PC-9 (cell line): ENCODE data around the gene TTC27. TPM values are rescaled to one million over a fixed set of nuclear protein-coding genes. Genes with fewer than 3 reads are reported as not detected.

Experiments
- BruUV-seq: library from RNA; stranded (reverse); fragments of 400-500 nt; replicated peaks from 2 replicates; lab custom pipeline; 2021; lab: Mats Ljungman, UMichigan
- CTCF ChIA-PET: fragments of 300-600 bp; sonication (Branson Sonifier 250); formaldehyde crosslinking; loops from one replicate; lab custom pipeline; 2022; ENCODE audit warnings: antibody characterized with exemption; lab: Charles Lee
- POLR2A ChIA-PET: fragments of 300-600 bp; sonication (Branson Sonifier 250); formaldehyde crosslinking; loops from one replicate; lab custom pipeline; 2022; ENCODE audit warnings: antibody characterized with exemption; ENCODE audit not compliant: unreplicated experiment; lab: Charles Lee
- DNase-seq, 2 experiments: peaks; one replicate each; pipeline versions ENCODE4 v3.0.0 to v3.0.0-alpha.2; 2015 to 2022; ENCODE audit warnings: mixed read lengths in 1 of 2
- H2AFZ ChIP-seq: fragments of 200-600 bp; sonication (generic); 2 replicates; pipeline ENCODE4 v1.8.1; 2017; ENCODE audit warnings: antibody characterized with exemption
- H3F3A ChIP-seq: fragments of 200-600 bp; sonication (generic); 2 replicates; pipeline ENCODE4 v1.8.1; 2017; ENCODE audit warnings: antibody characterized with exemption, mild to moderate bottlenecking, low read depth; ENCODE audit not compliant: insufficient read depth
- H3K27ac ChIP-seq: fragments of 200-600 bp; sonication (generic); 2 replicates; pipeline ENCODE4 v1.6.1; 2016; ENCODE audit warnings: mixed run types
- H3K27me3 ChIP-seq: fragments of 200-600 bp; sonication (generic); 2 replicates; pipeline ENCODE4 v1.6.1; 2016; ENCODE audit warnings: low read depth, mixed run types; ENCODE audit not compliant: insufficient read depth
- H3K36me3 ChIP-seq: fragments of 200-600 bp; sonication (generic); 2 replicates; pipeline ENCODE4 v1.6.1; 2016; ENCODE audit warnings: low read depth, mixed run types
- H3K4me1 ChIP-seq: fragments of 200-600 bp; sonication (generic); replicated peaks from 2 replicates; pipeline ENCODE4 v1.6.1; 2016; ENCODE audit warnings: mixed run types; ENCODE audit not compliant: insufficient read depth
- H3K4me2 ChIP-seq: fragments of 200-600 bp; sonication (generic); 2 replicates; pipeline ENCODE4 v1.6.1; 2017; ENCODE audit warnings: mixed run types
- H3K4me3 ChIP-seq: fragments of 200-600 bp; sonication (generic); 2 replicates; pipeline ENCODE4 v1.6.1; 2016; ENCODE audit warnings: mixed run types
- H3K79me2 ChIP-seq: fragments of 200-600 bp; sonication (generic); 2 replicates; pipeline ENCODE4 v1.6.1; 2017; ENCODE audit warnings: low read depth, mixed run types
- H3K9me2 ChIP-seq: fragments of 200-600 bp; sonication (generic); 2 replicates; pipeline ENCODE4 v1.8.1; 2017; ENCODE audit warnings: mild to moderate bottlenecking; ENCODE audit not compliant: insufficient read depth
- H3K9me3 ChIP-seq: fragments of 200-600 bp; sonication (generic); 2 replicates; pipeline ENCODE4 v1.8.1; 2016; ENCODE audit warnings: low read depth; ENCODE audit not compliant: insufficient read depth
- H4K20me1 ChIP-seq: fragments of 200-600 bp; sonication (generic); 2 replicates; pipeline ENCODE4 v1.8.1; 2017; ENCODE audit not compliant: insufficient read depth
- CTCF ChIP-seq: fragments of 200-600 bp; sonication (generic); conservative IDR thresholded peaks from 2 replicates; pipeline ENCODE4 v1.6.1; 2017; ENCODE audit warnings: mixed run types, antibody characterized with exemption, mild to moderate bottlenecking, moderate library complexity
- EZH2 ChIP-seq: fragments of 200-600 bp; sonication (generic); IDR thresholded peaks from 2 replicates; pipeline ENCODE4 v1.8.0; 2017; ENCODE audit warnings: antibody characterized with exemption, low read depth
- intact Hi-C: fragments of 100-400 bp; cut with micrococcal nuclease; formaldehyde crosslinking; loops from one replicate; pipeline ENCODE4 v1.10.0; 2022; ENCODE audit not compliant: unreplicated experiment
- total RNA-seq: library from RNA; stranded (reverse); gene quantifications from 2 replicates; pipeline ENCODE4 v1.2.3, GENCODE V29; 2021

The TTC27 gene
- total RNA-seq, 1 experiment from 2014 or later: 12.8 TPM

- H3K27me3 ChIP-seq: no peaks in the 10 kb centered on the region
- no peak overlapping the region for H3K27ac ChIP-seq
- no peaks in the 10 kb centered on the region for H3K9me3 ChIP-seq
- H3K36me3 ChIP-seq: no peaks in the 10 kb centered on the region; the same call in 1 of the 2 replicates
- no peak for TF ChIP-seq EZH2
- TF ChIP-seq CTCF: no peak
- H2AFZ ChIP-seq: no peak overlapping the region
- no TSS peak for BruUV-seq
- no peaks in the 10 kb centered on the region for H3K4me1 ChIP-seq
- no peaks in the 10 kb centered on the region for H4K20me1 ChIP-seq
- no peaks in the 10 kb centered on the region for H3K79me2 ChIP-seq
- no peak for DNase-seq
- H3K4me2 ChIP-seq: no peak overlapping the region
- ChIA-PET POLR2A (no interaction called here), CTCF (no interaction called here)
- H3K9me2 ChIP-seq: no peaks in the 10 kb centered on the region
- H3K4me3 ChIP-seq: no peak overlapping the region
- intact Hi-C loops: no loop called here
- peaks cover 5% of the 10 kb centered on the region; the same call in 1 of the 2 replicates for H3F3A ChIP-seq
These were observed 33.3 kb upstream of the TTC27 start for GRCh38 chr2:32594573-32594972.

- POLR2A ChIA-PET: no interaction called here
- Histone ChIP-seq H3K9me2 (no peaks in the 10 kb centered on the region), H3K27me3 (no peaks in the 10 kb centered on the region), H3K4me2 (no peak overlapping the region), H4K20me1 (peaks cover 3% of the 10 kb centered on the region; the same call in 1 of the 2 replicates), H3K9me3 (no peaks in the 10 kb centered on the region), H2AFZ (no peak overlapping the region), H3K79me2 (no peaks in the 10 kb centered on the region), H3K36me3 (0 out of 2 replicates have a peak, but pooled peaks cover 6% of the 10 kb centered on the region), H3K27ac (no peak overlapping the region), H3K4me1 (no peaks in the 10 kb centered on the region), H3F3A (no peaks in the 10 kb centered on the region), H3K4me3 (no peak overlapping the region)
- no TSS peak for BruUV-seq
- TF ChIP-seq EZH2 (no peak), CTCF (no peak)
- intact Hi-C loops: no loop called here
- CTCF ChIA-PET: no interaction called here
- DNase-seq: no peak
These were observed 16.5 kb upstream of the TTC27 start for GRCh38 chr2:32611366-32611765.

- no TSS peak for BruUV-seq
- POLR2A ChIA-PET: no interaction called here
These were observed 16.1 kb upstream of the TTC27 start for GRCh38 chr2:32611771-32612170.

More at GRCh38 chr2:32611771-32612170, 16.1 kb upstream of the TTC27 start:
- H3K4me3 ChIP-seq: no peak overlapping the region
- H3K9me2 ChIP-seq: no peaks in the 10 kb centered on the region
- peaks cover 3% of the 10 kb centered on the region; the same call in 1 of the 2 replicates for H4K20me1 ChIP-seq
- H3K36me3 ChIP-seq: 0 out of 2 replicates have a peak, but pooled peaks cover 6% of the 10 kb centered on the region
- H3K27me3 ChIP-seq: no peaks in the 10 kb centered on the region
- H3K4me1 ChIP-seq: no peaks in the 10 kb centered on the region
- H3K9me3 ChIP-seq: no peaks in the 10 kb centered on the region
- CTCF ChIA-PET: no interaction called here
- H3F3A ChIP-seq: no peaks in the 10 kb centered on the region
- H3K4me2 ChIP-seq: no peak overlapping the region
- H3K27ac ChIP-seq: no peak overlapping the region
- DNase-seq: no peak
- H3K79me2 ChIP-seq: no peaks in the 10 kb centered on the region
- TF ChIP-seq EZH2 (no peak), CTCF (no peak)
- H2AFZ ChIP-seq: no peak overlapping the region
- intact Hi-C loops: no loop called here
